GM12873 (cell line): ENCODE data around the gene DNAH11.

Experiments
- TF ChIP-seq, protein P1 (sequence below): IDR thresholded peaks from 2 replicates; pipeline ENCODE4 v1.5.1; 2012; ENCODE audit warnings: low read depth, mild to moderate bottlenecking, moderate library complexity, low read length, control low read depth; ENCODE audit not compliant: insufficient read depth; ENCODE audit errors: missing control alignments

The DNAH11 gene

DNA sequence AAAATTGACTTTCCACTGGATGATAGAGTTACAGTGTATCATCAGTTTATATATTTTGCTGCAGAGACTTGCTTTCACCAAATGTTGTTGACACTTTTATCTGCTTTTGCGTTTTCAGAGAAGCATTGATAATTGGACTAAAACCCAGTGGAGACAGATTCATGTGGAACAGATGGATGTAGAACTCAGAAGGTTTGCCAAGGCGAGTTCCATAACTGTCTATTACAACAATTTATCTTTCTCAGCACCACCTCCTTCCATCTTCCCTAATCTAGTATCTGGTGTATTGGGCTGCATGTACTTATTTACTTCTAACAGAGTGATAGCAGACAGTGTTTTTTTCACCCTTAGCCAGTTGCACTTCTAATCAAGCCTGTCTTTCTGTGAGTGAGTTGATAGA is 73.3 kb downstream of the DNAH11 start:
- TF ChIP-seq, protein P1, sequence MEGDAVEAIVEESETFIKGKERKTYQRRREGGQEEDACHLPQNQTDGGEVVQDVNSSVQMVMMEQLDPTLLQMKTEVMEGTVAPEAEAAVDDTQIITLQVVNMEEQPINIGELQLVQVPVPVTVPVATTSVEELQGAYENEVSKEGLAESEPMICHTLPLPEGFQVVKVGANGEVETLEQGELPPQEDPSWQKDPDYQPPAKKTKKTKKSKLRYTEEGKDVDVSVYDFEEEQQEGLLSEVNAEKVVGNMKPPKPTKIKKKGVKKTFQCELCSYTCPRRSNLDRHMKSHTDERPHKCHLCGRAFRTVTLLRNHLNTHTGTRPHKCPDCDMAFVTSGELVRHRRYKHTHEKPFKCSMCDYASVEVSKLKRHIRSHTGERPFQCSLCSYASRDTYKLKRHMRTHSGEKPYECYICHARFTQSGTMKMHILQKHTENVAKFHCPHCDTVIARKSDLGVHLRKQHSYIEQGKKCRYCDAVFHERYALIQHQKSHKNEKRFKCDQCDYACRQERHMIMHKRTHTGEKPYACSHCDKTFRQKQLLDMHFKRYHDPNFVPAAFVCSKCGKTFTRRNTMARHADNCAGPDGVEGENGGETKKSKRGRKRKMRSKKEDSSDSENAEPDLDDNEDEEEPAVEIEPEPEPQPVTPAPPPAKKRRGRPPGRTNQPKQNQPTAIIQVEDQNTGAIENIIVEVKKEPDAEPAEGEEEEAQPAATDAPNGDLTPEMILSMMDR = no peak

DNA sequence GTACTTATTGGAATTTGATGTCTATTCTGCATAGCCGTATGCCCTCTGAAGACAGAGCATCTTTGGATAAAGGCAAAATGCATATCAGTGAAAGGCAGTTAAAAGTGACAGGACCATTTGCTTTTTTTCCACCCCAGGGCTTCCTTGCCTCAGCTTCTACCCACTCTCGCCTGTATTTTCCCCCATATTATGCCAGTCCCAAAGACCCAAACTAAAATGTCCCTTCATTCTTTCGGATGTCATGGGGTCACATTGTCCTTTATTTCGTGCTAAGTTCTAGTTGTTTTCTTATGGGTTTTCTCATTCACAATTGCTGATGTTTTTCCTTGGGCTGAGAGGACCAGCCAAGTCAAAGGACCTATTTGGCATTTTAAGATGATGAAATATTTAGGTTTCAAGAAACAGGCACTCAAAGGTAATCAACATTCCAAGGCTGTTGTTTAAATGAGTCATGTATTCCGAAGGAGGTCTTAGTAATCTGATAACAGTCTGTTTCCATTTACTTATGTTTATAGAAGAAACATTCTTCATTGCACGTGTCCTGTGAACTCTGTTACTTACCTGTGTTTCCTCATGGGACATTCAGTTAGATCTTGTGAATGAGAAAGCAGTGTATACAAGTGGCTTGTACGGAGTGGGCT is 74.1 kb downstream of the DNAH11 start:
- TF ChIP-seq, protein P1 = no peak

DNA sequence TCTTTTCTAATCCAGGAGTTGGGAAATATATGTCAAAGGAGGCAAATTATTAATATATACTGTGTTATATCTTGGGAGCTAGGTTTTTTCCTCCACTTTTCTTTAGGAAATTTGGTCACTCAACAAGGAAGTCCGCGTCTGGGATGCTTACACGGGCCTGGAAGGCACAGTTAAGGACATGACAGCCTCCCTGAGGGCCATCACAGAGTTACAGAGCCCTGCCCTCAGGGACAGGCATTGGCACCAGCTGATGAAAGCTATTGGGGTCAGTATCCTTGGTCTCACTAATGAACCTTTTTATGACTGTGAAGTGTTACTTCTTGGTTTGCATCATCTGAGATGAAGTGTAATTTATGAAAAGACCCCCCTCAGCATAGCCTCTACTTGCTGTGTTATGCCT is 74.7 kb downstream of the DNAH11 start:
- TF ChIP-seq, protein P1 = no peak

DNA sequence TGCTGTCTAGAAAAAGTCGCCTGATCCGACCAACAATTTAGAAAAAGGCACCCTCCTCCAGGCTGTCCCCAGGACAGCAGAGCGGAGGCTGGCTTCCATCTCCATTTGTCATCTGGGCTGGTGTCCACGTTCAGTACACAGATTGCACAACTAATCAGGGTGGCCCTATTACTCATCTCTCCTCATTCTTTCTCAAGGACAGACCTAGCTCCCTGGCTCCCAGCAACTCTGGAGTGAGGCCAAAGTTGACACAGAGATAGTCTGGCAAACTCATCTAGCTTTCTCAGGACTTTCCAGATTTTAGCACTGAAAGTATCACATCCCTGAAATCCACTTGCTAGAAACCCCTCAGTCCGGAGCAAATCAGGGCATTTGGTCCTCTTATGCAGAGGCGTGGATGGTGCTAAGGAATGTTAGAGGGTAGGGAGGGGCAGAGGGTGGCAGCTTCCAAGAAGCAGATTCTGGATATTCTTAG is 75.1 kb downstream of the DNAH11 start:
- TF ChIP-seq, protein P1 = no peak

DNA sequence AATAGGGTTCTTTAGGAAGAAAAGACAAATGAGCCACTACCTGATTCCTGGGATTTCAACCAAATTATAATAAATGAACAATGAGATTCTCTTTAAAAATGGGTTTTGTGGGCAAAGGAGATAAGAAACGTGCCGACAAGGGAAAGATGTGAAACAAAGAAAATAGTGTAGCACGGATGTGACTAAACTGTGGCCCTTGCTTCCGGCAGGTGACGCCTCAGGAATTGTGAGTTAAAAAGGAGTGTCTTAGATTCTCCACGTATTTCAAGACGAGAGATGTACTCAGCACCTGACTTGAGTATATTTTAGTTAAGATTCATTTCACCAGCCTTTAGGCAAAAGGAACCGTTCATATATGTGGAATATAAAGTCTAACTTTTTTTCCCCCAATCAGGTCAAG is 75.9 kb downstream of the DNAH11 start:
- TF ChIP-seq, protein P1 = no peak

DNA sequence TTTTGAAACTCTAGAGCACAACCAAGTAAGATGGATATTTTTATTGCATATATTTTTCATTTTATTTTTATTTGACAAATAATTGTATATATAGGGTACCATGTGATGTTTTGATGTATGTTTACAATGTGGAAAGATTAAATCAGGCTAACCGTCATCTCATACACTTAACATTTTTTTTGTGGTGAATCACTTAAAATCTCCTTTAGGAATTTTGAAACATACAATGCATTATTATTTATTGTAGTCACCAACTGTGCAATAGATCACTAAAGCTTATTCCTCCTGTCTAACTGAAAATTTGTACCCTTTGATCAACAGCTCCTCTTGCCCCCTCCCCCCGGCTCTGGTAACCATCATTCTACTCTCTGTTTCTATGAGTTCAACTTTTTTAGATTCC is 77.2 kb downstream of the DNAH11 start:
- TF ChIP-seq, protein P1 = no peak

DNA sequence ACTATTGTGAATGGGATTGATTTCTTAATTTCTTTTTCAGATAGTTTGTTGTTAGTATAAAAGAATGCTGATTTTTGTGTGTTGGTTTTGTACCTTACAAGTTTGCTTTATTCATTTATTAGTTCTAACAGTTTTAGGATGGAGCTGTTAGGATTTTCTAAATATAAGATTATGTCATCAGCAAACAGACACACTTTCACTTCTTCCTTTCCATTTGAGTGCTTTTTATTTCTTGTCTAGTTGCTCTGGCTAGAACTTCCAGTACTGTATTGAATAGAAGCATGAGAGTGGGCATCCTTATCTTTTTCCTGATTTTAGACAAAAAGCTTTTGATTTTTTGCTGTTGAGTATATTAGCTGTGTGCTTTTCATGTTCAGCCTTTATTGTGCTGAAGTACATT is 81.5 kb downstream of the DNAH11 start:
- TF ChIP-seq, protein P1 = no peak
